ENCODE results near the gene SLC2A8.
A peak's percentile ranks its signal among the peaks of the same experiment; 100 is the strongest.

SLC2A8 gene

DNA sequence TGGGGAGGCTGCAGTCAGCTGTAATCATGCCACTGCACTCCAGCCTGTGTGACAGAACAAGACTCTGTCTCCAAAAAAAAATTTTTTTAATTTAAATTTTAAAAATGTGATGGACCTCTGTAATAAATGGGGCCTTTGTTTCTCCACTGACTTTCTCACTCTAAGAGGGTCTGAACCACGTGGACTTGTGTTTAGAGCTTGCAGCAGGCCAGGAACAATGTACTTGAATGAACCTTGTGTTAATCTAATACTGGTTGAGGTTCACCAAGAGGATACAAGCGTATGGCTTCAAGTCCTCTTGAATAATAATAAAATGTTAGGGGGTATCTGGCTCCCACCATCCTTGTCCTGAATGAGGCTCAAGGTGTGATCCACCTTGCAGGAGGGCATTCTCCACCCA, 14.4 kb upstream of the SLC2A8 start:
- no peak for DNase-seq (ENCODE audit: low spot score)

DNA sequence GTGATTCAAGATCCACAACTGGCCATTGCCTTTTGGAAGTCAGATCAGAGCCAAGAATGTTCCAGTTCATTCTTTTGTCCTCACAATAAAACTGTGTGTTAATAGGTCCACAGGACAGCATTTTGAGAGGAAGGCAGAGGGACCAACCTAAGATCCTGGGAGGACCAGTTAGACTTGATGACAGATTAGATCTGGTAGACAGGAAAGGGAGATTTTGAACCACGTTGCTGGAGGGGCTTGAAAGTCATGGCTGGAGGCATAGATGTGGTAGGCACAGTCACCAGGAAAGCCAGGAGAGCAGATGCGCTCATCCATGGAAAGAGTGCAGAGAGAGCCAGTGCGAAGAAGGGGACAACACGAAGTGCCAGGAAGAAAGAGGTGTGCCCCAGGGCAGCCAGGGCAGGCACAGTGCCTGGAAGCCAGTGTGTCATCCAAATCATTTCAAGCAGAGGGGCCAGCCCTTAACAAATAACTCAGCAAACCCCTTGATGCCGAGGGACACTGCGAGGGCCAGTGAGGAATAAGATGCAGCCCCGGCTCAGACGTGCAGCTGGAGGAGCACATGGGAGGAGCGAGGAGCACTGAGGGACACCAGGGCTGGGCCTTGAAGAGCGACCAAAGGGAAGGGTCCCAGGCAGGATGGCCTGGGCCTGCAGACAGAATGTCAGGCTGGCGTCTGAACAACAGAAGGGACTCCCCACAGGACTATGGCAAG, 12.8 kb upstream of the SLC2A8 start:
- no peak for DNase-seq (ENCODE audit: low spot score)

DNA sequence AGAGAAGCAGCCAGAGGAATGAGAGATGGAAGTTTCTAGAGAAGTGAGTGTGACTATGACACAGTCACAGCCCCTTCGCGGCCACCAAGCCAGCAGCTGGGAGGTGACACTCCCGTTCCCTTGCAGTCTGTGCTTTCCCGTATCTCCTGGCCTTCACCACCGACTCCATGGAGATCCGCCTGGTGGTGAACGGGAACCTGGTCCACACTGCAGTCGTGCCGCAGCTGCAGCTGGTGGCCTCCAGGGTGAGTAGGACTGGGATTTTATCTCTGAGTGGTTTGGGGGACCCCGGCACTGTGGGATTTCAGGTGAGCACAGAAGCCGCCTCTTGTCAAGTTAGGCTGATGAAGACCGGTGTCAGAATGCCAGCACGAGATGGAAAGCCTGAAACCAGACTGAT, 12.1 kb upstream of the SLC2A8 start:
- DNase-seq (ENCODE audit: low spot score): no peak

DNA sequence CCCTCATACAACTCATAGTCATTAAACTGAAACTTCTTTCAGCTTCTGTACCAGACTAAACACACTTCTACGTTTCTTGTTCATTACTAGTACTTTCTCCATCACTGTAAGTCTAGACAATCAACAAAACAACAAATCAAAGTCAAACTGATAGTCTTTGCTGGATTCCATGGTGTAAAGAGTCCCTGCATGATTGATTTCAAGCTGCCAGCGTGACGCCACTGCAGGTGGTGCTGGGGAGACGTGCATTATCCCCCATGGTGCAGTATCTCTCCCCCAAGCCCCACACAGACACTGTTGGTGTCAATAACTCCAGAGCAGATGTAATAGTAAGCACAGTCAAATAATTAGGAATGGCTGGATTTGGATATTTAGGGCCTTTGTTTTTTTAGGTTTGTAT, 10.7 kb upstream of the SLC2A8 start:
- no peak for DNase-seq (ENCODE audit: low spot score)

DNA sequence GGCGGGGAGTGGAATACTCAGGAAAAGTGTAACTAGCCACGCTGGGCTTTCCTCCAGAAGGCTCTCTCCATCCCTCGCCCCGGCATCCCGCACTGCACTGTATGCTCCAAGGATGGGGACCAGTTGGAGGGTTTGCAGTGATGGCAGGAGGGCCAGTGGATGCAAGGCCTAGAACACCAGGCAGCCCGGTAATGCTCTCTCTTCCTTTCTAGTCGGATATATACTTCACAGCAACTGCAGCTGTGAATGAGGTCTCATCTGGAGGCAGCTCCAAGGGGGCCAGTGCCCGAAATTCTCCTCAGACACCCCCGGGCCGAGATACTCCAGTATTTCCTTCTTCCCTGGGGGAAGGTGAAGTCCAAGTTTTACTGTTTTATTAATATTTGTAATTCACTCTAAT, 10.0 kb upstream of the SLC2A8 start:
- DNase-seq (ENCODE audit: low spot score): no peak

DNA sequence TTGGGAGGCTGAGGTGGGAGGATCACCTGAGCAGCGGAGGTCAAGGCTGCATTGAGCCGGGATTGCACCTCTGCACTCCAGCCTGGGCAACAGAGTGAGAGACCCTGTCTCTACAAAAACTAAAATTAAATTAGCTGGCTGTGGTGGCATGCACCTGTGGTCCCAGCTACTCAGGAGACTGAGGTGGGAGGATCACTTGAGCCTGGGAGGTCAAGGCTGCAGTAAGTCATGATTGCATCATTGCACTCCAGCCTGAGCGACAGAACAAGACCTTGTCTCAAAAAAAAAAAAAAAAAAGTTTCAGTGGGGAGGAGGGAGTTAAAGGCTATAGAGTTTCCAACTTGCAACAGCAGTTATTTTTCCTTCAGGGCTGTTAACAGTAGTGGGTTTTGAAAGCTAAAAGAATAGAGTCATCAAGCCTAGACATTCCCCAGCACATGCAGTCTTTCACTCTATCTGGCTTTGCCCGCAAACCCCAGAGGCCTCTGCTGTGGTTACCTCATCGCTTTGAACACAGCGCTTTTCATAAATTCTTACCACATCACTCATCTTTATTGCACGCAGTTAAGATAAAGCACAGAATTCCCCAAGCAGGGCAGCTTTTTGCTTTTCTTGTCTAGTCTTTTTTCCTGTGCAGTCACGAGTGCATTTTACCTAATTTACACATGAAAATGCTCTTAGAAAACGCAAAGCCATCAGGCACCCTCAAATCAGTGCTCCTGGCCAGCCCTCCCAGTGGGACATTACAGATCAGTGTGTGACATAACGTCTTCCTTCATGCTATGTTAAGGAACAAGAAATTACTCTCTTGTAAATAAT, 8.7 kb upstream of the SLC2A8 start:
- peak; percentile 91 for DNase-seq (ENCODE audit: low spot score)

DNA sequence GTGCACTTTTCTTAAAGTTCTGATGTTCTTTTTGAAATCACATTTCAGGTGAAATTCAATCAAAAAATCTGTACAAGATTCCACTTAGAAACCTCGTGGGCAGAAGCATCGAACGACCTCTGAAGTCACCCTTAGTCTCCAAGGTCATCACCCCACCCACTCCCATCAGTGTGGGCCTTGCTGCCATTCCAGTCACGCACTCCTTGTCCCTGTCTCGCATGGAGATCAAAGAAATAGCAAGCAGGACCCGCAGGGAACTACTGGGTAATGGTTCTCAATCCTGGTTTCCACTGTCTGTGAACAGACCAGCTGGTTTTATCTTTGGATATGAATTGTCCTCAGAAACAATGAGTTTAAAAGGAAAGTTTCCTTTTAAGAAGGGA, 8.1 kb upstream of the SLC2A8 start:
- DNase-seq (ENCODE audit: low spot score): no peak

DNA sequence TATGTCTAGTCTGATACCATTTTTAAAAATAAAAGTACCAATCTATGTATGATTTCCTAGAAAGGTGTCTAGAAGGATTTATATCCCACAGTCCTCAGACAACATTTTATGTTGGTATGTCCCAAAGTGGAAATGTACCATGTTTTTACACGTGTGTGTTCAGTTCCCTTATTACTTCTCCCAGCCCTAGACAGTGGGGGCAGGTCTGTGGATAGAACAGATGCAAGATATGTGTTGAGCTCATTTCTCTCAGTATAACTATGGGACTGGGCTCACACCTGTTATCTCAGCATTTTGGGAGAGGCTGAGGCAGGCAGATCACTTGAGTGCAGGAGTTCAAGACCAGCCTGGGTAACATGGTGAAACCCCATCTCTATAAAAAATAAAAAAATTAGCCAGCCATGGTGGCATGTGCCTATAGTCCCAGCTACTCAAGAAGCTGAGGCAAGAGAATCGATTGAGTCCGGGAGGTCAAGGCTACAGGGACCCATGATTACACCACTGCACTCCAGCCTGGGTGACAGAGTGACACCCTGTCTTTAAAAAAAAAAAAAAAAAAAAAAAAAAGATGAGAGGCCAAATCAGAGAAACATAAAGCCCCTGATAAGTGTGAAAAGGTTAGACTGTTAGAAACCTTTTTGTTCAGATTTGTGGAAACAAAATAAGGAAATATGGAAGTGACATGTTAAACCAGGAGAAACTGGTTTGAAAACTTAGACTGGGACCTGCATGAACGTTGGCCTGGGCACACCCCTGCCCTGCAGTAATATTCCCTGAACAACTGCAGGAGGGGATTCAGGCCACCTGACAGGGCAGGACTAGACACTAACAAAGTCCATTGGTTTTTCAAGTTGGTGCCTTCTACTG, 7.4 kb upstream of the SLC2A8 start:
- no peak for DNase-seq (ENCODE audit: low spot score)

DNA sequence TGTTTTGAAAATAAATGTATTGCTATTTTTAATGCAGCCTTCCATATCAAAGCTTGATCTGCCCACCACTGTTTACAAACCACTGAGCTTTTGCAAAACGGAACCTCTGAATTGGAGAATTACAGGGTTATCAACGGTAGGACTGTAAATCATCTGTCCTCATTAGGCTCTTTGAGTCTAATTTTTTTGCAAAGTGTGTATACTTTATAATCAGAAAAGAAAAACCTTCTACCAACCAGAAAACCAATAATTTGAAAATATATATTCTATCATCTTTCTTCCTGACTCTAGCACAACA, 6.8 kb upstream of the SLC2A8 start:
- no peak for DNase-seq (ENCODE audit: low spot score)

DNA sequence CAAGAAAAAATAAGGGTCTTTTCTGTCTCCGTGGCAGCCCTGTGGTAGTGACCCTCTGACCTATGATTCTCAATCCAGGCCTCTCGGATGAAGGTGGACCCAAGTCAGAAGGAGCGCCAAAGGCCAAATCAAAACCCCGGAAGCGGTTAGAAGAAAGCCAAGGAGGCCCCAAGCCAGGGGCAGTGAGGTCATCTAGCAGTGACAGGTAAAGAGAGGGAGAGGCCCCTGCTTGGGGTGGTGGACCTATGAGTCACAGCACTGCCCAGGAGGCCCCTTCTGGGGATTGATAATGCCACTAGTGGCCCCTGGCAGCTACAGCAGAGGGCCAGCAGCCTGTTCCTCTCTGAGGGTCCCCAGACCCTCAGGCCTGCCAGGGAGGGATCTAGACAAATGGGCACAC, 6.4 kb upstream of the SLC2A8 start:
- DNase-seq (ENCODE audit: low spot score): no peak

DNA sequence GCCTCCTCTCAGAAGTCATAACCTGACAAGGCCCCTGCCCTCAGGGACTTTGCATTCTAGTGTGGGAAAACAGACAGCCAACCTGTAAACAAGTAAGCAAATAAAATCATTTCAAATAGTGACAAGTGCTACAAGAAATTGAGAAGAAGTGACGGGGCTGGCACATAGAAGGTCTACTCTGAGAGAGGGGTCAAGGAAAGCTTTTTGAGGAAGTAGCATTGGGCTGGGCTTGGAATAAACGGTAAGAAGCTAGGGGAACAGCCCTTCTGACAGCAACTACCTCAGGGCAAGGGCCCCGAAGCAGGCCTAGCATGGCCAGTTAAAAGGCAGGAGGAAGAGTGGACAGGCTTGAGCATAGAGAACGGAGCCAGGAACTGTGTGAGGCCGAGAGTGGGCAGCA, 4.8 kb upstream of the SLC2A8 start:
- DNase-seq (ENCODE audit: low spot score): no peak

DNA sequence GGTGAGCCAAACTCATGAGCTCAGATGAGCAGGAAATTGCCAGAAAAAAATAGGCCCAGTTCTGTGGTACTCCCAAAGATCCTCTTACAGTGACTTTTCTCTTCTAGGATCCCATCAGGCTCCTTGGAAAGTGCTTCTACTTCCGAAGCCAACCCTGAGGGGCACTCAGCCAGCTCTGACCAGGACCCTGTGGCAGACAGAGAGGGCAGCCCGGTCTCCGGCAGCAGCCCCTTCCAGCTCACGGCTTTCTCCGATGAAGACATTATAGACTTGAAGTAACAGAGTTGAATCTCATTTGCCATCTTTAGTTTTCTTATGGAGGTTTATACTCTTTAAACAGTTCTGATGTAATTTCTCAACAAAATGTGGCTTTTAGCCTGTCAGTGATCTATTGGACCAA, 4.0 kb upstream of the SLC2A8 start:
- no peak for DNase-seq (ENCODE audit: low spot score)

DNA sequence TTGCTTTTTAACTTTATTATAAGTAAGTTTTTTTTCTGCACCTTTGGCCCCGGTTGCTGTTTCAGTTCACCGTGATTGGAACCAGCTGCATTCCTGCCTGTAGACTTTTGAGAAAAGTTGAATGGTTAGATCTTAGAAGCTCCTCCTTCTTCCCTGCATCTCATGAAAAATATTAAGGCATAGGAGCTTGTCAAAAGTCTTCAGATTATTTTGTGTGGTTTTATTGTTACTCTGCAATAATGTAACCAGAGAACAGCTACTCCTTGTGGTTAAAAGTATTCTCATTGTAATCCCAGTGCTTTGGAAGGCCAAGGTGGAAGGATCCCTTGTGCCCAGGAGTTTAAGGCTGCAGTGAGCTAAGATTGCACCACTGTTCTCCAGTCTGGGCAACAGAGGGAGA, 3.3 kb upstream of the SLC2A8 start:
- no peak for DNase-seq (ENCODE audit: low spot score)

DNA sequence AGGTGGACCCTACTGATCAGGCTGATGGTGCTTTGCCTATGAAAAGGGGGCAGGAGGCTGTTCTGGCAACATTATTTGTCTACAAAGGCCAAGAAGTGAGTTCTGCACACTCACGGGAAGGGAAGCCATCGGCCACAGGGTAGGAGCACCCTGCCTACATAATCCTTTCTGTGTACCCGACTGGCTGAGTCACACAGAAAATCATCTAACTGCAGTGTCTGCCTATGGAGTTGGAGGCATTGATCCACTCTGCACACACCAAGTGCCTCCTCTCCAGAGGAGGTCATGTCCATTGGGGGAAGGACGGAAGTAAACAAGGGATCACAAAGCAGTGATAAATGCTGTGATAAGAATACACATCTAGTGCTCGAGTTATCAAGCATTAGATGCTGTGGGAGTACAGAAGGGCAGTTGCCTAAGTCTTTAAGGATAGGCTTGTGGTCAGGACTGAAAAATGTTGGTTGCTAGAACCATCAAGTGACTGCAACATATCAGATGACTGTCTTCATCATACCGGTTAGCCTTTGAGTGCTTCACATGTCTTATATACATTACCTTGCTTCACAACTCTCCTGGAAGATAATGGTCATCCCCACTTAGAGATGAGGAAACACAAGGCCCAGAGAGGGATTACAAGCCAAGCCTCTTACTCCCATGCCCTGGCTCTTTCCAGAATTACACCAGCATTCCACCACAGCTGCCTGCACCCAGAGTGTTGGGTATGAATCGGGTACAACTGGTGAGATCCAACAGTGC, 1.3 kb upstream of the SLC2A8 start:
- no peak for DNase-seq (ENCODE audit: low spot score)

DNA sequence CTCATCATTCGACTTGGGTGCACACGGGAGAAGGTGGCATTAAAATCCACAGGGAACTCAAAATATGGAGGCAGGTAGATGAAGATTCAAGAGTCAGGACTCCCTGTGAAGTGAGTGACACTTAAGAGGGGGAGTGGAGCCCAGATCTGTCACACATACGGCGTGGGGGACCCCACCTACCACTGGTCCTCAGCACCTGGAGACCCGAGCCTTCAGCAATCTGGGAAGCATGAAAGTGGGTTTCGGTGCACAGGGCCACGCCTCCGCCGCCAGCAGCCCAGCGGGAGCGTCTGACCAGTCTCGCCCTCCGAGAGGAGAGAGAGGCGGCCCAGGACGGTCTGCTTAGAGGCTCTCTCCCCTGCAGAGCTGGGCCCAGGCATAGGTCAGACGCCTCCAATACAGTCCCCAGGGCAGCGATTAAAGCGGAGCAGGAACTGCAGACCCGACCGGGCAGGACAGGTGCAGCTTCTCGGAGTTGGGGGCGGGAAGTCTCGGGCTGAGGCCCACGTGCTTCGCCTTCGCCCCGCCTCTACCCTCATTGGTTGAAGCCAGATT, 639 bp upstream of the SLC2A8 start:
- DNase-seq (ENCODE audit: low spot score): no peak

DNA sequence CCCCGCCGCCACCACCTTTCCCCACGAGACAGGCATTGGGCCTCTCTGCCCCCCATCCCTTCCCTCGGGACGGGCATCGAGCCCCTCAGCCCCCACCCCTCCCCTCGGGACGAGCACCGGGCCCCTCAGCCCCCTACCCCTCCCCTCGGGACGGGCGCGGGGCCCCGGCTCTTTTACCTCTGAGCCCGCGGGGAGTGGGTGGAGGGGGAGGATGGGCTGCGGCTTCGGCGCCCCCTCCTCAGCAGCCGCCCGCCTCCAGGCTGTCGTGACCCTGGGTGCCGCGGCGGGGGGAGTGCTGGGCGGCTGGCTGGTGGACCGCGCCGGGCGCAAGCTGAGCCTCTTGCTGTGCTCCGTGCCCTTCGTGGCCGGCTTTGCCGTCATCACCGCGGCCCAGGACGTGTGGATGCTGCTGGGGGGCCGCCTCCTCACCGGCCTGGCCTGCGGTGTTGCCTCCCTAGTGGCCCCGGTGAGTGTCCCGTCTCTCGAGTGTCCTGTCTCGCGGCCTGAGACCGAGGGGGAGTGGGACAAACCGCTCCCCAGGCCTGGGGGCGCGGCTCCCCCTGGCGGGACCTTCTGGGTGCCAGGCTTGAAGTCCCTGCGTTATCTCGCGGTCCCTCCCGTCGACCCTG, 791 bp downstream of the SLC2A8 start:
- peak; percentile 16 for DNase-seq (ENCODE audit: low spot score)

DNA sequence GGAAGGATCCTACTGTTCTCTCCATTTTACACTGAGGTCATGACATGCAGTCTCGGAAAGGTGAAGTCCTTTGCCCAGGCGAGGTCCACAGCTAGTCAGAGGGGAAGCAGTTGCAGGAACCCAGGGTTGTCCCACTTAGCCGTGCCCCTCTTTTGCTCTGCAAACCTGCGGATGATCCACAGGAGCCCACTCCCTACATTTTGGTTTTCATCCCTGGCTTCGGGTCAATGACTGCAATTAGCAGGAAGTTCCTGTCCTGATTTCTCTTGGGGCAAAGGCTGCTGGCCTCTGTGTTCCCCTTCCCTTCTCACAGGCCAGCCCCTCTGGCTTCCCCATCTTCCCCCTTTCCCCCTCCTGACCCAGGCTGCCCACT, 1.3 kb downstream of the SLC2A8 start:
- DNase-seq (ENCODE audit: low spot score): no peak

DNA sequence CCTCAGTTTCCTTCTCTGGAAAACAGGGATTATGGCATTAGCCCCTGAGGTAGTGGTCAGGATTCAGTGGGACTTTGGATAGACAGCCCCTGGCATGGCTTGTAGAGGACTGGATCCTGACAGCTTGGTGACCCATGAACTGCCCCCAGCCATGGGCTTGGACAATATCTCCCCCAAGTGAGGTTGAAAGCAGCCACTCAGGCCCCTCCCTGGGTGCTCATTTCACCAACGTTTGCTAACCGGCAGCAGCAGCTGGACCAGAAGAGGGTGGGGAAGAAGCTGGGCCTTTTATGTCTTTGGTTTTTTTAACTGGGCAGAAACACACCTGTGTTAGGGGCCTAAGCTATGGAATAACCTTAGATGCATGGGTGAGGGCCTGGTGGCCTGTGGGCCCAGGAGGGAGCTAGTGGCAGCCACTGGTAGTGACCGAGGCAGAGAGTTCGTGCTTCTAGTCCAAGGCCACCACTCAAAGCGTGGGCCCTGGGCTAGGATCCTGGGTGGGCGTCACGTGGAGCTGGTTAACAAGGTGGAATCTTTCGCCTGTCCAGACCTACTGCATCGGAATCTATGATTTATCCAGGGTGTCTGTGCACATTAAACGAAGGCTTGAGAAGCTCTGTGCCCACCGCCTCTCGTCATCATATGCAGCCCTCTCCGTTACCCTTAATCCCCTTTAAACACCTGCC, 1.9 kb downstream of the SLC2A8 start:
- DNase-seq (ENCODE audit: low spot score): no peak

DNA sequence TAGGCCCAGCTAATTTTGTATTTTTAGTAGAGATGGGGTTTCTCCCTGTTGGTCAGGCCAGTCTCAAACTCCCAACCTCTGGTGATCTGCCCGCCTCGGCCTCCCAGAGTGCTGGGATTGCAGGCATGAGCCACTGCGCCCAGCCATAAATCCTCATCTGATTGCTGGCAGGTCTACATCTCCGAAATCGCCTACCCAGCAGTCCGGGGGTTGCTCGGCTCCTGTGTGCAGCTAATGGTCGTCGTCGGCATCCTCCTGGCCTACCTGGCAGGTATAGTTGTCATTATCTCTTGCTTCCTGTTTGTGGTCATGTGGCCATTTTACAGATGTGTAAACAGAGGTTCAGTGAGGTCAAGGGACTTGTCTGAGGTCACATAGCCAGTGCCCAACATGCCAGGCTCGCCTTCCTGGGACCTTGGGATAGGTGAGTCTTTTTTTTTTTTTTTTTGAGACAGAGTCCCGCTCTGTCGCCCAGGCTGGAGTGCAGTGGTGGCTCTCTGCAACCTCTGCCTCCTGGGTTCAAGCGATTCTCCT, 2.8 kb downstream of the SLC2A8 start:
- DNase-seq (ENCODE audit: low spot score): no peak

DNA sequence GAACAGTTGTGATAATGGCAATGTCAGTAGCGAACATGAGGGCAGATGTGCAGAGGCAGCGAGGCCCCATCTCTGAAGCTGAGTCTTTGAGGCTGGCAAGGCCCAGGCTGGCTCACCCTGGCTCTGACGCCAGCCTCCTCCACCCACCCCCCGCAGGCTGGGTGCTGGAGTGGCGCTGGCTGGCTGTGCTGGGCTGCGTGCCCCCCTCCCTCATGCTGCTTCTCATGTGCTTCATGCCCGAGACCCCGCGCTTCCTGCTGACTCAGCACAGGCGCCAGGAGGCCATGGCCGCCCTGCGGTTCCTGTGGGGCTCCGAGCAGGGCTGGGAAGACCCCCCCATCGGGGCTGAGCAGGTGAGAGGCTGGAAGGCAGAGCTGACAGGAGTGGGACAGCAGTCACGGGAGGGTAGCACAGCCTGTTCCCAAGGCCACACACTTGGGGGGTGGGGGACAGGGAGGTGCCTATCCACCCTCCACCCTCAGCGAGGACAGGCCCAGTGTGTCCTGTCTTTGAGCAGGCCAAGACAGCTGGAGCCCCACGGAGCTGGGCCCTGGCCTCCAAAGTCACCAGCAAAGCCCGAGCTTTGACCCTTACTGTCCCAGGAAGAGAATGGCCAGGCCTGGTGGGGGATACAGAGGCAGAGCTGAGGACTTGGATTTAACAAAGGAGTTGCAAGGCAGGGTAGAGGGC, 5.6 kb downstream of the SLC2A8 start:
- DNase-seq (ENCODE audit: low spot score): no peak

Data from AG08395 (cell line).